LNCaP clone FGC (cell line): ENCODE data around the gene CR1L.
"Not testable (repeated sequence)": the region's sequence is repeated elsewhere in the genome, so short reads cannot be mapped to it uniquely, and the experiment has no call there.

ENCODE experiments used
- DNase-seq: peaks from one replicate; pipeline ENCODE4 v3.0.0-alpha.2; 2011; ENCODE audit warnings: low read depth
- H3K4me3 ChIP-seq: 2 replicates; pipeline ENCODE4 v1.5.1; 2011; ENCODE audit warnings: mild to moderate bottlenecking, low read depth, low read length, control low read depth
- CTCF ChIP-seq: IDR thresholded peaks from 2 replicates; pipeline ENCODE4 v1.5.1; 2012; ENCODE audit warnings: mild to moderate bottlenecking; ENCODE audit not compliant: control insufficient read depth, insufficient read depth; ENCODE audit errors: extremely low read depth

The CR1L gene

GRCh38 chr1:207639362-207639761, 5.6 kb upstream of the CR1L start:
- DNase-seq, H3K4me3 ChIP-seq: not testable (repeated sequence)

GRCh38 chr1:207644166-207644851, 624 bp upstream of the CR1L start:
- no peak for DNase-seq
- TF ChIP-seq CTCF, result no peak
- no peak overlapping the region for H3K4me3 ChIP-seq

- TF ChIP-seq CTCF, result no peak
- no peak overlapping the region for H3K4me3 ChIP-seq
- no peak for DNase-seq
Observed at GRCh38 chr1:207645635-207646081, 725 bp downstream of the CR1L start.

- no peak overlapping the region for H3K4me3 ChIP-seq
- DNase-seq, result no peak
- TF ChIP-seq CTCF, result no peak
Observed at GRCh38 chr1:207646171-207646570, 1.2 kb downstream of the CR1L start.

- TF ChIP-seq CTCF, result no peak
- no peak for DNase-seq
- H3K4me3 ChIP-seq, result no peak overlapping the region
Observed at GRCh38 chr1:207646944-207647579, 2.1 kb downstream of the CR1L start.

DNA sequence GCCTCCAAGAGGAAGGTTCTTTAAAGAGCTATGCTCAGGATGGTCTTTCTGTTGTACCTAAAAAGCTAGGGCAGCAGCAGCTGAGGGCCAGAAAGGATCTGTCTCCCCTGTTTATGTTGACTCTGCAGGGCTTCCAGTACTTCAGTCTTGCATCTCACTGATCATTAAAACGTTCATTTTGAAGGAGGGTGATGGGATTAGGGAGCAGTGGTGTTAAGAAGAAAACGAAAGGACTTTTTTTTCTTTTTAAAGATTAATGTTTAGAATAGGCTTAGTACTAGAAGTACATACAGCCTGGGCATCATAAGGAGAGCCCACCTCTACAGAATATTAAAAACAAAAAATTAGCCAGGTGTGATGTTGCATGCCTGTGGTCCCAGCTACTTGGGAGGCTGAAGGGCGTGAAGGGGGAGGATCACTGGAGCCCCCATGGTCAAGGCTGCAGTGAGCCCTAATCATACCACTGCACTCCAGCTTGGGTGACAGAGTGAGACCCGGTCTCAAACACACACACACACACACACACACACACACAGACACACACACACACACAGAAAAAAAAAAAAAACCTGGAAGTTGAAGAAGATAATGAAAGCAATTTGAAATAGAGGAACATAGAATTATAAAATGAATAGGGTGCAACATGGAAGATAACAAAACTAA, 2.9 kb downstream of the CR1L start:
- DNase-seq, result no peak
- no peak for TF ChIP-seq CTCF

GRCh38 chr1:207648334-207649209, 3.6 kb downstream of the CR1L start:
- no peak for TF ChIP-seq CTCF
- no peak overlapping the region for H3K4me3 ChIP-seq
- DNase-seq, result no peak

More for the DNA sequence above, 2.9 kb downstream of the CR1L start:
- no peak overlapping the region for H3K4me3 ChIP-seq
